OCI-LY7 (cell line): ENCODE measurements around the gene CHST11. TPM values are rescaled to one million over a fixed set of nuclear protein-coding genes. Genes with fewer than 3 reads are reported as not detected.

ENCODE experiments used
- BruUV-seq: library from RNA; stranded (reverse); fragments of 400-500 nt; replicated peaks from 2 replicates; lab custom pipeline; 2021; lab: Mats Ljungman, UMichigan
- CTCF ChIA-PET: fragments of 300-600 bp; sonication (Branson Sonifier 250); formaldehyde crosslinking; loops from one replicate; lab custom pipeline; 2022; ENCODE audit warnings: antibody characterized with exemption; ENCODE audit not compliant: unreplicated experiment; lab: Charles Lee
- POLR2A ChIA-PET: fragments of 300-600 bp; sonication (Branson Sonifier 250); formaldehyde crosslinking; loops from one replicate; lab custom pipeline; 2022; ENCODE audit warnings: antibody characterized with exemption; lab: Charles Lee
- DNase-seq: peaks from one replicate; pipeline ENCODE4 v3.0.0-alpha.2; 2015; ENCODE audit warnings: low spot score
- H2AFZ ChIP-seq: fragments of 200-600 bp; sonication (generic), shearing (Covaris generic); 2 replicates; pipeline ENCODE4 v1.6.1; 2014; ENCODE audit warnings: mild to moderate bottlenecking, antibody characterized with exemption, low read length, moderate library complexity
- H3K27ac ChIP-seq: fragments of 200-600 bp; sonication (generic); 2 replicates; pipeline ENCODE4 v1.5.1; 2014; ENCODE audit warnings: mixed run types, low read depth, mild to moderate bottlenecking, moderate library complexity, low read length, inconsistent platforms; ENCODE audit not compliant: poor library complexity, severe bottlenecking
- H3K36me3 ChIP-seq: fragments of 200-600 bp; sonication (generic); 2 replicates; pipeline ENCODE4 v1.6.1; 2014; ENCODE audit warnings: mild to moderate bottlenecking, antibody characterized with exemption, low read length, moderate library complexity, mixed read lengths; ENCODE audit not compliant: insufficient read depth
- H3K4me1 ChIP-seq: fragments of 200-600 bp; sonication (generic); 2 replicates; pipeline ENCODE4 v1.5.1; 2014; ENCODE audit warnings: mild to moderate bottlenecking, low read length; ENCODE audit not compliant: insufficient read depth, poor library complexity, severe bottlenecking
- H3K4me2 ChIP-seq: fragments of 200-600 bp; sonication (generic); 2 replicates; pipeline ENCODE4 v1.6.1; 2014; ENCODE audit warnings: mild to moderate bottlenecking, low read length
- H3K4me3 ChIP-seq: fragments of 200-600 bp; sonication (generic); 2 replicates; pipeline ENCODE4 v1.5.1; 2014; ENCODE audit warnings: mild to moderate bottlenecking, low read depth, low read length; ENCODE audit not compliant: poor library complexity, severe bottlenecking
- H3K79me2 ChIP-seq: fragments of 200-600 bp; sonication (generic); 2 replicates; pipeline ENCODE4 v1.6.1; 2016; ENCODE audit warnings: low read depth, mild to moderate bottlenecking, low read length, moderate library complexity, mixed read lengths; ENCODE audit not compliant: insufficient read depth
- H3K9me2 ChIP-seq: fragments of 200-600 bp; sonication (generic); 2 replicates; pipeline ENCODE4 v1.6.1; 2016; ENCODE audit warnings: mild to moderate bottlenecking, low read length, mixed read lengths; ENCODE audit not compliant: insufficient read depth
- H3K9me3 ChIP-seq: fragments of 200-600 bp; sonication (generic); 2 replicates; pipeline ENCODE4 v1.6.1; 2014; ENCODE audit warnings: mild to moderate bottlenecking, mixed run types, low read length, mixed read lengths
- H4K20me1 ChIP-seq: fragments of 200-600 bp; sonication (generic); 2 replicates; pipeline ENCODE4 v1.6.1; 2014; ENCODE audit warnings: mild to moderate bottlenecking, antibody characterized with exemption, low read length, moderate library complexity, mixed read lengths; ENCODE audit not compliant: insufficient read depth
- CTCF ChIP-seq: fragments of 200-600 bp; sonication (generic); conservative IDR thresholded peaks from 2 replicates; pipeline ENCODE4 v1.5.1; 2014; ENCODE audit warnings: mild to moderate bottlenecking, antibody characterized with exemption, low read length, moderate library complexity, mixed read lengths
- EZH2phosphoT487 ChIP-seq: fragments of 200-600 bp; sonication (generic); IDR thresholded peaks from 2 replicates; pipeline ENCODE4 v1.6.1; 2018; ENCODE audit warnings: low read depth, borderline replicate concordance, mild to moderate bottlenecking, mixed run types, antibody characterized with exemption, low read length, moderate library complexity, mixed read lengths
- intact Hi-C: fragments of 100-400 bp; cut with micrococcal nuclease; formaldehyde crosslinking; loops from one replicate; pipeline ENCODE4 v1.10.0; 2022; ENCODE audit not compliant: unreplicated experiment
- total RNA-seq, 2 experiments: library from RNA; depleted of rRNA in 1 of 2; stranded (reverse); fragments of >200 nt in 1 of 2; shearing (Covaris generic) in 1 of 2; gene quantifications; 2 replicates each; pipeline ENCODE4 v1.2.3, GENCODE V29; 2014 to 2022

Gene CHST11
- total RNA-seq, 2 experiments from 2014 or later: 15.2 to 41.6 TPM

DNA sequence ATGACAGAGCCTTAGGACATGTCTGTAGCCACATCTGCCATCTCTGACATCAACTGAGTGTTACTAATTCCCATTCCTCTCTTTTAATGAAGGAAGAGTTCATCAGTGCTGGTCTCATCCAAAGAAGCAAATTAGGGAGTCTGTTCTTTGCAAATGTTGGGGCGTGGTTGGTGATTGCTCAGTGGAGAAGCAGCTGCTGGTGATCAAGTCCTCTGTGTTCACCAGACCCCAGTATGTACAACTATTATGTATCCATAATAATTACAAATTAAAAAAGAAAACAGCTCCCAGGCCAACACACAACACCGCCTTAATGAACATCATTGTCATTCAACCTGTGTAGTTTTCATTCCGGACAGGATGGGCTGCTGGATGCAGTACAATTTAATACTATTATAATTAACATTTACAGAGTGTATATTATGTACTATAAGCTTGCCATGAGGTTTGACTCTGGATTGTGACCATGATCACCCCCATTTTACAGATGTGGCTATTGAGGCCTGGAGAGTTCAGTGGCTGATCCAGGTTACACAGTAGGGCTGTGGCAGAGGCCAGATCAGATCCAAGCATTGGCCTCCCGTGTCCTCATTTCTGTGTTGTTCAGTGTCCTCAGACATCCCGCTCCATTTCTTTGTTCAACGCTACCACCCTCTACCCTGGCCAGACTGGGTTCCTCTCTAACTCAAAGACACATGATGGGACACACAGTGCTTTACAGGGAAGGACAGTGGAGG is 179.0 kb downstream of the CHST11 start:
- BruUV-seq: no TSS peak
- Histone ChIP-seq H3K9me2 (no peaks in the 10 kb centered on the region), H3K4me3 (no peak overlapping the region), H3K36me3 (peaks cover 20% of the 10 kb centered on the region), H3K79me2 (no peaks in the 10 kb centered on the region), H3K27ac (no peak overlapping the region), H2AFZ (no peak overlapping the region), H3K4me2 (no peak overlapping the region), H4K20me1 (no peaks in the 10 kb centered on the region), H3K4me1 (no peaks in the 10 kb centered on the region), H3K9me3 (peaks cover 11% of the 10 kb centered on the region; the same call in 1 of the 2 replicates)
- POLR2A ChIA-PET: interaction anchor here (0.6 kb wide), 1 partner anchor 9 kb away, joined by 3 read pairs; no protein-coding TSS in a partner anchor
- no peak for DNase-seq
- intact Hi-C loops: no loop called here
- TF ChIP-seq EZH2phosphoT487: no peak
- no peak for TF ChIP-seq CTCF
- CTCF ChIA-PET: no interaction called here

- intact Hi-C loops: no loop called here
- peaks cover 27% of the 10 kb centered on the region for H3K36me3 ChIP-seq
- BruUV-seq: no TSS peak
- POLR2A ChIA-PET: interaction anchor here (1.4 kb wide), 1 partner anchor 8 kb away, joined by 4 read pairs; no protein-coding TSS in a partner anchor
- H3K4me1 ChIP-seq: no peaks in the 10 kb centered on the region
- H3K27ac ChIP-seq: no peak overlapping the region
- peaks cover 18% of the 10 kb centered on the region for H3K9me3 ChIP-seq
- H3K4me2 ChIP-seq: no peak overlapping the region
- H3K4me3 ChIP-seq: no peak overlapping the region
- TF ChIP-seq CTCF (no peak), EZH2phosphoT487 (no peak)
- CTCF ChIA-PET: no interaction called here
- no peak for DNase-seq
- no peaks in the 10 kb centered on the region for H3K79me2 ChIP-seq
- H3K9me2 ChIP-seq: no peaks in the 10 kb centered on the region
- H2AFZ ChIP-seq: no peak overlapping the region
- H4K20me1 ChIP-seq: no peaks in the 10 kb centered on the region
Measured at GRCh38 chr12:104636496-104636895, 179.7 kb downstream of the CHST11 start.

- H3K4me3 ChIP-seq: no peak overlapping the region
- peaks cover 36% of the 10 kb centered on the region for H3K36me3 ChIP-seq
- ChIA-PET POLR2A (interaction anchor here (0.6 to 1.4 kb wide), 2 partner anchors 9 to 11 kb away, joined by 4 to 5 read pairs; no protein-coding TSS in a partner anchor), CTCF (no interaction called here)
- no TSS peak for BruUV-seq
- DNase-seq: no peak
- H3K9me2 ChIP-seq: no peaks in the 10 kb centered on the region
- H2AFZ ChIP-seq: no peak overlapping the region
- intact Hi-C loops: no loop called here
- no peak overlapping the region for H3K27ac ChIP-seq
- H3K79me2 ChIP-seq: no peaks in the 10 kb centered on the region
- peaks cover 21% of the 10 kb centered on the region for H3K9me3 ChIP-seq
- no peak overlapping the region for H3K4me2 ChIP-seq
- no peak for TF ChIP-seq EZH2phosphoT487
- H3K4me1 ChIP-seq: no peaks in the 10 kb centered on the region
- no peaks in the 10 kb centered on the region for H4K20me1 ChIP-seq
Measured at GRCh38 chr12:104637604-104638003, 180.9 kb downstream of the CHST11 start.
